ENCODE results near the gene TMEM91. TPM values are rescaled to one million over a fixed set of nuclear protein-coding genes. Genes with fewer than 3 reads are reported as not detected.

Gene TMEM91
- total RNA-seq, result 10 to 100 TPM in 2 of 4 donors, 1 to 10 TPM in 2; 7.1 to 28.1 (median 10.9) TPM

GRCh38 chr19:41376241-41376997 lies at the start of gene TMEM91:
Gene TMEM91 (plus strand): TSS chr19:41376533. CDS start chr19:41378310, 1,777 bp downstream.
- no peaks in the 10 kb centered on the region for H3K9me3 ChIP-seq
- DNase-seq, result peak; percentile 60 to 62
- no peaks in the 10 kb centered on the region for H3K36me3 ChIP-seq
- intact Hi-C loops (cut with DNase I; ENCODE audit: low total_unique reads), result no loop called here
- TF ChIP-seq, protein P1, sequence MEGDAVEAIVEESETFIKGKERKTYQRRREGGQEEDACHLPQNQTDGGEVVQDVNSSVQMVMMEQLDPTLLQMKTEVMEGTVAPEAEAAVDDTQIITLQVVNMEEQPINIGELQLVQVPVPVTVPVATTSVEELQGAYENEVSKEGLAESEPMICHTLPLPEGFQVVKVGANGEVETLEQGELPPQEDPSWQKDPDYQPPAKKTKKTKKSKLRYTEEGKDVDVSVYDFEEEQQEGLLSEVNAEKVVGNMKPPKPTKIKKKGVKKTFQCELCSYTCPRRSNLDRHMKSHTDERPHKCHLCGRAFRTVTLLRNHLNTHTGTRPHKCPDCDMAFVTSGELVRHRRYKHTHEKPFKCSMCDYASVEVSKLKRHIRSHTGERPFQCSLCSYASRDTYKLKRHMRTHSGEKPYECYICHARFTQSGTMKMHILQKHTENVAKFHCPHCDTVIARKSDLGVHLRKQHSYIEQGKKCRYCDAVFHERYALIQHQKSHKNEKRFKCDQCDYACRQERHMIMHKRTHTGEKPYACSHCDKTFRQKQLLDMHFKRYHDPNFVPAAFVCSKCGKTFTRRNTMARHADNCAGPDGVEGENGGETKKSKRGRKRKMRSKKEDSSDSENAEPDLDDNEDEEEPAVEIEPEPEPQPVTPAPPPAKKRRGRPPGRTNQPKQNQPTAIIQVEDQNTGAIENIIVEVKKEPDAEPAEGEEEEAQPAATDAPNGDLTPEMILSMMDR (IDR thresholded peaks at IDR 0.05), result no peak
- peak in 1 of 2 donors; percentile 18 for TF ChIP-seq POLR2A (IDR thresholded peaks at IDR 0.05)
- peak within 1 kb of the TSS; percentile 44 to 56 for H3K4me3 ChIP-seq
- peak within 1 kb of the TSS; percentile 75 to 90 for H3K27ac ChIP-seq
- no peaks in the 10 kb centered on the region for H3K27me3 ChIP-seq
- no peaks in the 10 kb centered on the region for H3K4me1 ChIP-seq

DNA sequence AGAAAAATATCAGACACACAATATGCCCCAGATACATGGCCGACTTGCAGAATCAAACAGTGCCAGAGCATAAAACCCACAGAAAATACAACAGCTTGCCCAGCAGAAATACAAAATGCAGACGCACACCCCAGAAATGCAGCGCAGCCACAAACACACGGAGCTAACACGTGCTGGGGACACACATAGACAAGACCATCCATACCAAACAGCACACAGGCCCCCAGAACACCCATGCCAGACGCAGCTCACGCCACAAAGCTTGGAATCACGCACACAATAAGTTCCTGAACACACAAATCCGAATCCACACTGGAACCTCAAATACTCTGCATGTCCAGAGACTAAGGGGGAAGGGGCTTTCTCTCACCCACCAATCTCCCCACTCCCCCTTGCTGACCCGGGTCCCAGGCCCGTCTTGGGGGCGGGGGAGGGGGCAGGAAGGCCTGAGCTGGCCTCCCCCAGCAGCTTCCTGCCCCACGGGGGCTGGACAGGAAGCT lies 49.2 kb upstream of the TMEM91 start:
- intact Hi-C loops (cut with DNase I; ENCODE audit: low total_unique reads), result no loop called here

GRCh38 chr19:41327576-41328156 lies 48.7 kb upstream of the TMEM91 start:
- intact Hi-C loops (cut with DNase I; ENCODE audit: low total_unique reads), result no loop called here
- no peak for TF ChIP-seq POLR2A (IDR thresholded peaks at IDR 0.05)
- TF ChIP-seq, protein P1 (IDR thresholded peaks at IDR 0.05), result no peak
- peaks cover under 1 to 38% of the 10 kb centered on the region in 2 donors for H3K4me1 ChIP-seq
- H3K9me3 ChIP-seq, result no peaks in the 10 kb centered on the region
- no peaks in the 10 kb centered on the region for H3K36me3 ChIP-seq
- peak in 1 of 2 donors; percentile 51 for DNase-seq
- H3K27ac ChIP-seq, result peak overlapping the region; percentile 53 to 96
- H3K4me3 ChIP-seq, result no peak overlapping the region
- no peaks in the 10 kb centered on the region for H3K27me3 ChIP-seq

More for the DNA sequence above, 49.2 kb upstream of the TMEM91 start:
- Histone ChIP-seq H3K27me3 (no peaks in the 10 kb centered on the region), H3K9me3 (no peaks in the 10 kb centered on the region), H3K4me1 (peaks cover 6 to 44% of the 10 kb centered on the region in 2 donors), H3K4me3 (no peak overlapping the region), H3K36me3 (no peaks in the 10 kb centered on the region), H3K27ac (peak overlapping the region; percentile 53 to 96)
- no peak for DNase-seq
- no peak for TF ChIP-seq POLR2A (IDR thresholded peaks at IDR 0.05)
- TF ChIP-seq, protein P1 (IDR thresholded peaks at IDR 0.05), result no peak

DNA sequence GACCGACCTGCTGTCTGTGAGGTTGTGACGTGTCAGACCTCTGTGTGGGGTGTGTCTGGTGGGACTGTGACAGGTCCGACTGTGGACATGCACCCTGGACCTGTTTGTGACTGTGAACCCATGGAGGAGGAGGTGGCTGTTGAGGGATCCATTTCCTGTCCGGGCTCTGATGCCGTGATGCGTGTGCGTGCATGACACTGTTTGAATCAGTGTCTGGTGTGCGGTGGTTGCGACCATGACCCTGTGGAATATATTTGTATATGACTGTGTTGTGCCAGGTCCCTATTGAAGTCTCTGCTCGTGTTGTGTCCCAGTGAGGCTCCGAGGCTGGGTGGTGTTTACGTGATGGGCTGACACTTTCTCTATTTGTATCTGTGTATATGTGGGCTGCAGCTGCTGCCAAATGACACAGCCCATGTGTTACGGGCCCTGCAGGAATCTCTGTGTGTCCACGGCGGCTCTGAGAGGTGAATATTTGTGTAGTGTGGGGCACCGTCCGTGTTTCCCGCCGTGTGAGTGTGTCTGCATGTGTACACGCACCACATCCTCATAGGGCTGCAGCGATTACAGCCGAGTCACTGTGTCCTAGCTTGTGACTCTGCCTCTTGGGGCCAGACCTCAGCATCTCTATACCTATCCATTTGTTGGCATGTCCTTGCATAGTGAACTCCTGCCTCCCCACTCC lies 48.0 kb upstream of the TMEM91 start:
- intact Hi-C loops (cut with DNase I; ENCODE audit: low total_unique reads), result no loop called here
- Histone ChIP-seq H3K4me3 (no peak overlapping the region), H3K36me3 (no peaks in the 10 kb centered on the region), H3K27me3 (no peaks in the 10 kb centered on the region), H3K27ac (peak overlapping the region; percentile 53 to 96), H3K4me1 (peaks cover 0 to 32% of the 10 kb centered on the region in 2 donors), H3K9me3 (no peaks in the 10 kb centered on the region)
- TF ChIP-seq, protein P1 (IDR thresholded peaks at IDR 0.05), result no peak
- TF ChIP-seq POLR2A (IDR thresholded peaks at IDR 0.05), result no peak
- DNase-seq, result no peak
